ENCODE results near the gene MEIS1. TPM values are rescaled to one million over a fixed set of nuclear protein-coding genes. Genes with fewer than 3 reads are reported as not detected.

The MEIS1 gene
- total and polyA plus RNA-seq, 2 experiments from 2014 or later: 0.16 to 0.28 TPM

GRCh38 chr2:66565291-66565690, 130.4 kb downstream of the MEIS1 start:
- Histone ChIP-seq H4K20me1 (replicated peaks; ENCODE audit: insufficient read depth) (no peaks in the 10 kb centered on the region), H3K4me2 (no peak overlapping the region), H3K27ac (ENCODE audit: low read depth) (no peak overlapping the region), H3K9me2 (ENCODE audit: insufficient read depth) (no peaks in the 10 kb centered on the region), H3K36me3 (ENCODE audit: insufficient read depth) (no peaks in the 10 kb centered on the region), H3K4me3 (no peak overlapping the region), H3K79me2 (replicated peaks; ENCODE audit: insufficient read depth) (no peaks in the 10 kb centered on the region), H3F3A (replicated peaks; ENCODE audit: low read depth) (no peaks in the 10 kb centered on the region), H2AFZ (no peak overlapping the region), H3K27me3 (ENCODE audit: insufficient read depth) (no peaks in the 10 kb centered on the region), H3K4me1 (ENCODE audit: insufficient read depth) (peaks cover 21% of the 10 kb centered on the region)
- Mint-ChIP-seq H3K27ac (no peak overlapping the region), H3K36me3 (ENCODE audit: low read depth) (no peaks in the 10 kb centered on the region), H3K27me3 (ENCODE audit: insufficient read depth, low read depth, poor library complexity) (no peaks in the 10 kb centered on the region), H3K4me3 (no peak overlapping the region), H3K9me3 (no peaks in the 10 kb centered on the region), H3K4me1 (peaks cover 40% of the 10 kb centered on the region)
- no peak for ATAC-seq
- TF ChIP-seq NANOG (IDR thresholded peaks at IDR 0.05; ENCODE audit: borderline replicate concordance): no peak
- DNase-seq (ENCODE audit: low spot score): no peak

DNA sequence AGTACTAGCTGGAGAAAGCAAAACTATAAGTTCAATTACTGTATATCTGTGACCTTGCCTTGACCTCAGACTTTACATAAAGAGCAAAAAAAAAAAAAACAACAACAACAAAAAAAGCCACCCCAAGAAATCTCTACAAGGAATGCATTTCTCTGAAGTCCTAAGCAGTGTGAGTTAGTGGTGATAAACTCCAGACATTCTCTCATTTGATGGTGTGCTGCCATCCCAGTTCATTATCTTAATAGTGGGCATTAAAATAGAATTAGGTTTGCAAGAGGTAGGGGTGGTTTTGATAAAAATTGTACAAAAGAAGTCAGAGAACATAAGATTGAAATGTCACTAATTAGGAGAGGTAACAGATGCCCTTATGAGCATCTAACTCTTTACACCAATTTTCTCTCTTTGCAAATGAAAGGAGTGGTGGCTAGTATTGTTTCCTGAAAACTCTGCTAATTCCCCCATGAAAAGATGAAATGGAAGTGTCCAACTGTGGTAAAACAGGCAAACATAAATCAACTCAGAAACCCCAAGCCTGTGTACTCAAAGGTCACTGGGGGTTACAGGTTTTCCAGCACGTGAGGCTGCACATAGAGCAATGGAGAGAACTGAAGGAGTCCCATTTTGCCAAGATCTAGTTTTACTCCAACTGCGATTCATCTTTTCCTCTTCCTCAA, 131.9 kb downstream of the MEIS1 start:
- no peaks in the 10 kb centered on the region for H3K9me3 Mint-ChIP-seq
- no peak overlapping the region for H3K4me2 ChIP-seq
- no peaks in the 10 kb centered on the region for H4K20me1 ChIP-seq (replicated peaks; ENCODE audit: insufficient read depth)
- no peaks in the 10 kb centered on the region for H3F3A ChIP-seq (replicated peaks; ENCODE audit: low read depth)
- DNase-seq (ENCODE audit: low spot score): no peak
- H3K27me3 ChIP-seq (ENCODE audit: insufficient read depth): peaks cover 3% of the 10 kb centered on the region; the same call in 1 of the 2 replicates
- H2AFZ ChIP-seq: no peak overlapping the region
- no peaks in the 10 kb centered on the region for H3K27me3 Mint-ChIP-seq (ENCODE audit: insufficient read depth, low read depth, poor library complexity)
- H3K27ac ChIP-seq (ENCODE audit: low read depth): no peak overlapping the region
- H3K9me2 ChIP-seq (ENCODE audit: insufficient read depth): no peaks in the 10 kb centered on the region
- no peak overlapping the region for H3K4me3 ChIP-seq
- H3K4me1 Mint-ChIP-seq: peaks cover 39% of the 10 kb centered on the region
- H3K36me3 ChIP-seq (ENCODE audit: insufficient read depth): no peaks in the 10 kb centered on the region
- H3K36me3 Mint-ChIP-seq (ENCODE audit: low read depth): no peaks in the 10 kb centered on the region
- H3K79me2 ChIP-seq (replicated peaks; ENCODE audit: insufficient read depth): no peaks in the 10 kb centered on the region
- no peak for ATAC-seq
- peaks cover 22% of the 10 kb centered on the region for H3K4me1 ChIP-seq (ENCODE audit: insufficient read depth)
- H3K4me3 Mint-ChIP-seq: no peak overlapping the region
- H3K27ac Mint-ChIP-seq: no peak overlapping the region
- TF ChIP-seq, protein P1, sequence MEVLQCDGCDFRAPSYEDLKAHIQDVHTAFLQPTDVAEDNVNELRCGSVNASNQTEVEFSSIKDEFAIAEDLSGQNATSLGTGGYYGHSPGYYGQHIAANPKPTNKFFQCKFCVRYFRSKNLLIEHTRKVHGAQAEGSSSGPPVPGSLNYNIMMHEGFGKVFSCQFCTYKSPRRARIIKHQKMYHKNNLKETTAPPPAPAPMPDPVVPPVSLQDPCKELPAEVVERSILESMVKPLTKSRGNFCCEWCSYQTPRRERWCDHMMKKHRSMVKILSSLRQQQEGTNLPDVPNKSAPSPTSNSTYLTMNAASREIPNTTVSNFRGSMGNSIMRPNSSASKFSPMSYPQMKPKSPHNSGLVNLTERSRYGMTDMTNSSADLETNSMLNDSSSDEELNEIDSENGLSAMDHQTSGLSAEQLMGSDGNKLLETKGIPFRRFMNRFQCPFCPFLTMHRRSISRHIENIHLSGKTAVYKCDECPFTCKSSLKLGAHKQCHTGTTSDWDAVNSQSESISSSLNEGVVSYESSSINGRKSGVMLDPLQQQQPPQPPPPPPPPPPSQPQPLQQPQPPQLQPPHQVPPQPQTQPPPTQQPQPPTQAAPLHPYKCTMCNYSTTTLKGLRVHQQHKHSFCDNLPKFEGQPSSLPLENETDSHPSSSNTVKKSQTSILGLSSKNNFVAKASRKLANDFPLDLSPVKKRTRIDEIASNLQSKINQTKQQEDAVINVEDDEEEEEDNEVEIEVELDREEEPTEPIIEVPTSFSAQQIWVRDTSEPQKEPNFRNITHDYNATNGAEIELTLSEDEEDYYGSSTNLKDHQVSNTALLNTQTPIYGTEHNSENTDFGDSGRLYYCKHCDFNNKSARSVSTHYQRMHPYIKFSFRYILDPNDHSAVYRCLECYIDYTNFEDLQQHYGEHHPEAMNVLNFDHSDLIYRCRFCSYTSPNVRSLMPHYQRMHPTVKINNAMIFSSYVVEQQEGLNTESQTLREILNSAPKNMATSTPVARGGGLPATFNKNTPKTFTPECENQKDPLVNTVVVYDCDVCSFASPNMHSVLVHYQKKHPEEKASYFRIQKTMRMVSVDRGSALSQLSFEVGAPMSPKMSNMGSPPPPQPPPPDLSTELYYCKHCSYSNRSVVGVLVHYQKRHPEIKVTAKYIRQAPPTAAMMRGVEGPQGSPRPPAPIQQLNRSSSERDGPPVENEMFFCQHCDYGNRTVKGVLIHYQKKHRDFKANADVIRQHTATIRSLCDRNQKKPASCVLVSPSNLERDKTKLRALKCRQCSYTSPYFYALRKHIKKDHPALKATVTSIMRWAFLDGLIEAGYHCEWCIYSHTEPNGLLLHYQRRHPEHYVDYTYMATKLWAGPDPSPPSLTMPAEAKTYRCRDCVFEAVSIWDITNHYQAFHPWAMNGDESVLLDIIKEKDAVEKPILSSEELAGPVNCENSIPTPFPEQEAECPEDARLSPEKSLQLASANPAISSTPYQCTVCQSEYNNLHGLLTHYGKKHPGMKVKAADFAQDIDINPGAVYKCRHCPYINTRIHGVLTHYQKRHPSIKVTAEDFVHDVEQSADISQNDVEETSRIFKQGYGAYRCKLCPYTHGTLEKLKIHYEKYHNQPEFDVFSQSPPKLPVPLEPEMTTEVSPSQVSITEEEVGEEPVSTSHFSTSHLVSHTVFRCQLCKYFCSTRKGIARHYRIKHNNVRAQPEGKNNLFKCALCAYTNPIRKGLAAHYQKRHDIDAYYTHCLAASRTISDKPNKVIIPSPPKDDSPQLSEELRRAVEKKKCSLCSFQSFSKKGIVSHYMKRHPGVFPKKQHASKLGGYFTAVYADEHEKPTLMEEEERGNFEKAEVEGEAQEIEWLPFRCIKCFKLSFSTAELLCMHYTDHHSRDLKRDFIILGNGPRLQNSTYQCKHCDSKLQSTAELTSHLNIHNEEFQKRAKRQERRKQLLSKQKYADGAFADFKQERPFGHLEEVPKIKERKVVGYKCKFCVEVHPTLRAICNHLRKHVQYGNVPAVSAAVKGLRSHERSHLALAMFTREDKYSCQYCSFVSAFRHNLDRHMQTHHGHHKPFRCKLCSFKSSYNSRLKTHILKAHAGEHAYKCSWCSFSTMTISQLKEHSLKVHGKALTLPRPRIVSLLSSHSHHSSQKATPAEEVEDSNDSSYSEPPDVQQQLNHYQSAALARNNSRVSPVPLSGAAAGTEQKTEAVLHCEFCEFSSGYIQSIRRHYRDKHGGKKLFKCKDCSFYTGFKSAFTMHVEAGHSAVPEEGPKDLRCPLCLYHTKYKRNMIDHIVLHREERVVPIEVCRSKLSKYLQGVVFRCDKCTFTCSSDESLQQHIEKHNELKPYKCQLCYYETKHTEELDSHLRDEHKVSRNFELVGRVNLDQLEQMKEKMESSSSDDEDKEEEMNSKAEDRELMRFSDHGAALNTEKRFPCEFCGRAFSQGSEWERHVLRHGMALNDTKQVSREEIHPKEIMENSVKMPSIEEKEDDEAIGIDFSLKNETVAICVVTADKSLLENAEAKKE (CRISPR knock-in tag; IDR thresholded peaks at IDR 0.05): no peak
- TF ChIP-seq JUNB (IDR thresholded peaks at IDR 0.05; ENCODE audit: unreplicated experiment): no peak
- TF ChIP-seq CTCF (conservative IDR thresholded peaks at IDR 0.05; ENCODE audit: low read depth in 2 of 2): no peak
- no peak for TF ChIP-seq CREB1 (CRISPR knock-in tag; IDR thresholded peaks at IDR 0.05; ENCODE audit: low read depth)
- TF ChIP-seq EZH2 (IDR thresholded peaks at IDR 0.05; ENCODE audit: low read depth, unreplicated experiment): no peak
- TF ChIP-seq ZNF331 (CRISPR knock-in tag; IDR thresholded peaks at IDR 0.05; ENCODE audit: low read depth): no peak
- no peak for TF ChIP-seq ZNF114 (CRISPR knock-in tag; IDR thresholded peaks at IDR 0.05)
- no peak for TF ChIP-seq STAT1 (IDR thresholded peaks at IDR 0.05; ENCODE audit: unreplicated experiment)
- no peak for TF ChIP-seq REST (IDR thresholded peaks at IDR 0.05; ENCODE audit: unreplicated experiment)
- TF ChIP-seq POLR2AphosphoS5 (IDR thresholded peaks at IDR 0.05; ENCODE audit: low read depth): no peak
